Stomach (tissue), 4 donors: ENCODE data around the gene TBL2.
"Not testable (repeated sequence)": the region's sequence is repeated elsewhere in the genome, so short reads cannot be mapped to it uniquely, and the experiment has no call there.

Source experiments
- EP300 ChIP-seq: sonication (generic); formaldehyde crosslinking; IDR thresholded peaks from one replicate; pipeline ENCODE4 v1.6.1; 2017; ENCODE audit warnings: antibody characterized with exemption
- POLR2AphosphoS5 ChIP-seq, 3 donors: sonication (generic); formaldehyde crosslinking; IDR thresholded peaks; one replicate each; pipeline ENCODE4 v1.6.1; 2016; ENCODE audit warnings: antibody characterized with exemption in 3 of 3
- TF ChIP-seq, protein P1 (sequence below), 7 experiments: fragments of 450-650 bp in 4 of 7; fragments of 200-600 bp in 3 of 7; sonication (generic) in 3 of 7; IDR thresholded peaks; one replicate each; pipeline ENCODE4 v1.5.1; 2016 to 2019; ENCODE audit warnings: antibody characterized with exemption in 7 of 7, control low read depth in 2 of 7, mild to moderate bottlenecking in 1 of 7

DNA sequence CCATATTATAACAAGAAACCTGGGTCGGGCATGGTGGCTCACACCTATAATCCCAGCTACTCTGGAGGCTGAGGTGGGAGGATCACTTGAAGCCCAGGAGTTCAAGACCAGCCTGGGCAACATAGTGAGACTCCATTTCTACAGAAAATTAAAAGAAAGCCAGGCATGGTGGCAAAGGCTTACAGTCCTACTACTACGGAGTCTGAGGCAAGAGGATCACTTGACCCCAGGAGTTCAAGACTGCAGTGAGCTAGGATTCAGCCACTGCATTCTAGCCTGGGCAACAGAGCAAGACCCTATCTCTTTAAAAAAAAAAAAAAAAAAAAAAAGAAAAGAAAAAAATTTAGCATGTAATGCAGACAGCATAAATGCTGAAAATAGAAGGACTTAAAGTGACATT, 39.9 kb downstream of the TBL2 start:
- not testable (repeated sequence) for TF ChIP-seq POLR2AphosphoS5 (IDR thresholded peaks at IDR 0.05); EP300
- TF ChIP-seq, protein P1, sequence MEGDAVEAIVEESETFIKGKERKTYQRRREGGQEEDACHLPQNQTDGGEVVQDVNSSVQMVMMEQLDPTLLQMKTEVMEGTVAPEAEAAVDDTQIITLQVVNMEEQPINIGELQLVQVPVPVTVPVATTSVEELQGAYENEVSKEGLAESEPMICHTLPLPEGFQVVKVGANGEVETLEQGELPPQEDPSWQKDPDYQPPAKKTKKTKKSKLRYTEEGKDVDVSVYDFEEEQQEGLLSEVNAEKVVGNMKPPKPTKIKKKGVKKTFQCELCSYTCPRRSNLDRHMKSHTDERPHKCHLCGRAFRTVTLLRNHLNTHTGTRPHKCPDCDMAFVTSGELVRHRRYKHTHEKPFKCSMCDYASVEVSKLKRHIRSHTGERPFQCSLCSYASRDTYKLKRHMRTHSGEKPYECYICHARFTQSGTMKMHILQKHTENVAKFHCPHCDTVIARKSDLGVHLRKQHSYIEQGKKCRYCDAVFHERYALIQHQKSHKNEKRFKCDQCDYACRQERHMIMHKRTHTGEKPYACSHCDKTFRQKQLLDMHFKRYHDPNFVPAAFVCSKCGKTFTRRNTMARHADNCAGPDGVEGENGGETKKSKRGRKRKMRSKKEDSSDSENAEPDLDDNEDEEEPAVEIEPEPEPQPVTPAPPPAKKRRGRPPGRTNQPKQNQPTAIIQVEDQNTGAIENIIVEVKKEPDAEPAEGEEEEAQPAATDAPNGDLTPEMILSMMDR (IDR thresholded peaks at IDR 0.05): not testable (repeated sequence)
